CD1c-positive myeloid dendritic cell (primary cell): ENCODE measurements around the gene QSER1.
"Not testable (repeated sequence)": the region's sequence is repeated elsewhere in the genome, so short reads cannot be mapped to it uniquely, and the experiment has no call there.

Experiments used
- DNase-seq: peaks from one replicate; pipeline ENCODE4 v3.0.0-alpha.2; 2016; ENCODE audit errors: extremely low spot score

QSER1 gene

DNA sequence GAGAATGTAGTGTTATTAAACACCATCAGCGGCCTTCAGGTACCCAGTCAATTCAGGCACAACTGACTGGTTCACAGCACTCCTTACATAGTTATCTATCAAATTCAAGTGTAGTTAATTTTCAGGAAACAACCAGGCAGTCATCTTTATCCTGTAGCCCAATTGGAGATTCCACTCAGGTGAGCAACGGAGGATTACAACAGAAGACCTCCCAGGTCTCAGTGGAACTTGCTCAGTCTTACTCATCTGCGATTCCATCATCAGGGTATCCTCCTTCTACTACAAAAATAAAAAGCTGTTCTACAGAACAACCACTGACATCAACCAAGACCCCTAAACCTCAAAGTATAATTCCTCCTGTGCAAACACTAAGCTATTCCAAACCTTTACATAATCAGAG lies 39.6 kb downstream of the QSER1 start:
- no peak for DNase-seq

DNA sequence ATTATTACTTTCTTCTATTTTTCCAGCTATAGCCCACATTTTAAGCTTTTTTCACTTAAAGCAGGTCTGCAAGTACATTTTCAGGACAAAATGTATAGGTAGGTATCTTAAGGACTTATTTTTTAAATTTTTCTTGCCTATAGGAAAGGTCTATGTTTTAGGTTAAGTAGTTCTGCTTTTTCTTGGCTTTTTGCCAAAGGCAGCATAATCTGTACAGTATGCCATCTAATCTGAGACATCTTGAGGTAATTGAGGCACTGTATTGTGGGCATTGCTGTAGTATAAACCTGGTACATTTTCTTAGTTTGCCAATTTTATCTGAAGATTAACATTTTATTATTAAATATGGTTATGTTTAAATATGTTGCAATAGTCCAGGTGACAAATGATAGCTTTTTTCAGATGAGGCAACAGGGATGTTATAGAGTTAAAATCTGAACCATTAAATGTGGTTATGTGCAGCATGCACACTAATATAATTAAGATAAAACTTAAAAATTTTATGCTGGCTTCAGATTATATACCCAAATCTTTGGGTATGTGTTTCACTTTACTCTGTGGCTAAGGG lies 42.9 kb downstream of the QSER1 start:
- peak; percentile 41 for DNase-seq

DNA sequence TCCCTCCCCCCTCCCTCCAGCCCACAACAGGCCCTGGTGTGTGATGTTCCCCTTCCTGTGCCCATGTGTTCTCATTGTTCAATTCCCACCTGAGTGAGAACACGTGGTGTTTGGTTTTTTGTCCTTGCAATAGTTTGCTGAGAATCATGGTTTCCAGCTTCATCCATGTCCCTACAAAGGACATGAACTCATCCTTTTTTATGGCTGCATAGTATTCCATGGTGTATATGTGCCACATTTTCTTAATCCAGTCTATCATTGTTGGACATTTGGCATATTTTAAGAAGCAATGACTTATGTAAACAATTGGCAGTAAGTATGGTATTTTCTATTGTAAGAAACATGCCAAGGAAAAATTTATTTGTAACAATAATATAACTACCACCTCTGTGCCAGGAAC lies 43.6 kb downstream of the QSER1 start:
- DNase-seq, result not testable (repeated sequence)

DNA sequence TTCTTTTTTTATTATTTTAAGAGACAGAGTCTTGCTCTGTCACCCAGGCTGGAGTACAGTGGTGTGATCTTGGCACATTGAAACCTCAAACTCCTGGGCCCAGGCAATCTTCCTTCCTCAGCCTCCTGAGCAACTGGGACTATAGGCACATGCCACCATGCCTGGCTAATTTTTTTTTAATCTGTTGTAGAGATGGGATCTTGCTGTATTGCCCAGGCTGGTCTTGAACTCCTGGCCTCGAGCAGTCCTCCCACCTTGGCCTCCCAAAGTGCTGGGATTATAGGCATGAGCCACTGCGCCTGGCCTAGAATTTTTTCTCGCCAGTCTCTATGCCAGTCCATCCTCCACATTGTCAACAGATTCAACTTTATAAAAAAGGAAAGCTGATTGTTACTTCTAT lies 44.7 kb downstream of the QSER1 start:
- DNase-seq, result not testable (repeated sequence)

DNA sequence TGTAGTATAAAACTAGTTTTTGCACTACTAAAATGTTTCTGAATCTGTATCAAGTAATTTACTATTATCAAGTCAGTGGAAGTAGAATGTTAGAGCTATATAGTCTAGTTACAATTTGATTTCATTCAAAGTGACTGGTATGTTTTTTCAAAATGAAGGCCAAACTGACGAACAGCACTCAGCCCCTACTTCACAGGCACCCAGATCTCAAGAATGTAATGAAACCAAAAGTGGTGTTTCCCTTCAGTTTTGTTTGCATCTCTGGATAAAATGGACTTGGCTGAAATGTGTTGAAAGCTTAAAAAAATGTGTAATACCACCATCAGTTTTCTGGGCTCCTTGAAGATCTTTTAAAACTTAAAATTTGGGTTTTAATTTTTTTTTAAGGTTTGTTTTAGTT lies 46.4 kb downstream of the QSER1 start:
- DNase-seq, result no peak

DNA sequence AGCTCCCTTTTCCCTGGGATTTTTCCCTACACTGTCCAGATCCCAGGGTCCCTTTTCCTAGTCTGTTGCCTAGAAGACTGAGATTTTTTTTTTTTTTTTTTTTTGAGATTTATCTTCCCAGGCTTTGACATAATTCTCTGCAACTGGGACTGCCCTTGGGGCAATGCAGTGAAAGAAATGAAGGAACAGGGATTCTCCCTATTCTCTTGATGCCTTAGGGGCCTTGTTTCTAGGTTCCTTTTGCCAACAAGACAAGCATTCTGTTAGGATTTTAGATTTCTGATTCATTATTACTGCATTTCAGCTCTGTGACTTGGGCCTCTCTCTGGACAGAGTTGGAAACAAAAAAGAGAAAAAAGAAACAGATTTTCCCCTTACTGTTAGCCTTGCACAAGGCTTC lies 47.3 kb downstream of the QSER1 start:
- DNase-seq, result no peak

DNA sequence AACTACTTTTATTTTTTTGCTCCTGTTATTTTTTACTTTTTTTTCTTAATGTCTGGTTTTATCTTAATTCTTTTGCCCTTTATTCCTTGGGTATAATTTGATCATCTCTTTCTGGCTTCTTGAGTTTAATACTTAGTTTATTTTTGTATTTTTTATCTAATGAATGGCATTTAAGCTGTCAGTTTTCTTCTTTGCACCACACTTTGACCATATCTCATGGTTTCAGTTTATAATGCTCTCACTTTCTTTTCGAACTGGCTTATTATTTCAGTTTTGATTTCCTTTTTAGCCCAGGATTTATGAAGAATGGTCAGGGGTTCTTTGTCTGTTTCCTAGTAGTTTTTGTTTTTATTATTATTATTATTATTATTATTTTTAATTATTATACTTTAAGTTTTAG lies 48.3 kb downstream of the QSER1 start:
- DNase-seq, result no peak

DNA sequence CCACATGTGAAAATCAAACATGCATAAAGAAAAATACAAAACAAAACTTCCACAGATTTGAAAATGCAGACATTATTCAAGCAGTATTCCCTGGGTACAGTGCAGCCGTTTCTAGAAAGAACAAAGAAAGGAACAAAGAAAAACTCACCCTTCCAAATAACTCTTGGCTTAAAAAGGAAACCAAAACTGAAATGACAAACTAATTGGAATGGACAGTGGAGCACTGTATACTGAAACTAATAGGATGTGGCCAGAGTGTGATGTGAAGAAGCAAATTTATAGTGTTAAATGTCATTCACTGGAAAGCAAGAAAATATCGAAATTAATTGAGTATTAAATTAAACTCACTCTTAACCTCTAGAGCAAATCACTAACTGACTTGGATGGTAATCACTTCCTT lies 55.4 kb downstream of the QSER1 start:
- DNase-seq, result no peak

DNA sequence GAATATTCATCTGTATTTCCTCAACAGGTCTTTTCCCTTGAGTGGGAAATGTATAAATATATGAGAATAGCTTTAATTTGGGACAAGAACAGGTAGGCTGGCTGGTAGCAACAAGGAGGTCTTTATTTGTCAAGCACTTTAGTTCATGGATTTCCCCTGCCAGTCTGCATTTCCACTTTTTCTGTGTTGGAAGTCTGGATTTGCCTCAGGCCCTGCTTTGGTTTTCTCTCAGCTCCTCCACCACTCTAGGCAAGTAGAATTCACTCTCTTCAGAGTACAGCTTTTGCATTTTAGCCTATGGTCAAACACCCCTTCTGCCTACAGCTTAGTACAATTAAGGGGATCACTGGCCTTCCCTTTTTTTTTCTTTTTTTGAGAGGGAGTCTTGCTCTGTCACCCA lies 57.1 kb downstream of the QSER1 start:
- DNase-seq, result no peak

DNA sequence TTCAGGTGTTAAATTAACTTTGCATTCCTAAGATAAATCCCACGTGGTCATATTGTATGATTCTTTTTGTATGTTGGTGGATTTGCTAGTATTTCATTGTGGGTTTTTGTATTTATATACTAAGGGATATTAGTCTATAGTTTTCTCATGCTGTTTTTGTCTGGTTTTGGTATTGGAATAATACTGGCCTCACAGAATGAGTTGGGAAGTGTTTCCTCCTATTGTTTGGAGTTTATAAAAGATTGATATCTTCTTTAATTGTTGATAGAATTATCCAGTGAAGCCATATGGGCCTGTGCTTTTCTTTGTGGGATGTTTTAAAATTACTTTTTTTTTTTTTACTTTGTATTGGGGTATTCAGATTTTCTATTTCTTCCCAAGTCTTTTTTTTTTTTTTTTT lies 59.8 kb downstream of the QSER1 start:
- no peak for DNase-seq

DNA sequence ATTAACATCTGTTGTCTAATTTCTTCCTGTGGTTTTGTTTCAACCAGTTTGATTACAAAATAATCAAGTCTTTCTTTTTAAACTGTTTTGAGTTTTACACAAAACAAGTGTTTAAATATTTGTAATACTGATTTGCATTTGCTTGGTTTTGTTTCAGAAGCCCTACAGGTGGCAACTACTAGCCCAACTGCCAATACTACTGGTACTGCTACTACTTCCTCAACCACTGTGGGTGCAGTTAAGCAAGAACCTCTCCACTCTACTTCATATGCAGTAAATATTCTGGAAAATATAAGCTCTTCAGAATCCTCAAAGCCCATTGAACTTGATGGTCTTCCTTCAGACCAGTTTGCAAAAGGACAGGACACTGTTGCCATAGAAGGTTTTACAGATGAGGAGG lies 61.1 kb downstream of the QSER1 start:
- no peak for DNase-seq

DNA sequence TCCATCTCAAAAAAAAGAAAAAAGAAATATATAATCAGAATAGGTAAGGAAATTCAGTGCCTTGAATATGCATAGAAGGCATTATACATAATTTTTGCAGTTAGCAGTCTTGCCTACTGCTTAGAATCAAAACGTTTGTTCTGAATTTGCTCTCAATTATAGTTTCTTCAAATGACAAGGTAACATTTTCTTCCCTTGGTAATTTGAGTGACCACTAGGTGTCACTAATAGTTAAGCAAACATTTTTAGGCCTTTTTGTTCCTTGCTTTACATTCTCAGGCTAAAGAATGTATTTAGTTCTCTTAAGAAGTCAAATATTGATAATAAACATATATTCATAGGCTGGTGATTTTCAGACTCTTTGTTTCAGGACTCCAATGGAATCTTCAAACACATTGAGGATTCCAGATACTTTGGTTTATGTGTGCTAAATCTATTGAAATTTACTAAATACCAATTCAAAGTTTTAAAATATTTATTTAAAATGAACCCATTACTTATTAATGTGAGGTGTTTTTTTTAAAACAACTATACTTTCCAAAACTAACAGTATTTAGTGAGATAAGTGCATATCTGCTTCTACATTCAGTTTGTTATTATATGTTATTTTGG lies 68.0 kb downstream of the QSER1 start:
- peak; percentile 70 for DNase-seq

DNA sequence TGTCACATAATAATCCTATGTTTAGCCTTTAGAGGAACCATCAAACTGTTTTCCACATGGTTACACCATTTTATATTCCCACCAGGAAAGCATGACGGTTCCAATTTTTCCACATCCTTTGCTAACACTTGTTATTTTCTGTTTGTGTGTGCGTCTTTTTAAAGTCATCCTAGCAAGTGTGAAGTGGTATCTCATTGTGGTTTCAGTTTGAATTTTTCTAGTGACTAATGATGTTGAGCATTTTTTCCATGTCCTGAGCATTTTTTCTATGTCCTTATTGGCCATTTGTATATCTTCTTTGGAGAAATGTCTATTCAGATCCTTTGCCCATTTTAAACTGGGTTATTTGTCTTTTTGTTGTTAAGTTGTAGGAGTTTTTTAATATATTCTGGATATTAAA lies 69.4 kb downstream of the QSER1 start:
- DNase-seq, result no peak

DNA sequence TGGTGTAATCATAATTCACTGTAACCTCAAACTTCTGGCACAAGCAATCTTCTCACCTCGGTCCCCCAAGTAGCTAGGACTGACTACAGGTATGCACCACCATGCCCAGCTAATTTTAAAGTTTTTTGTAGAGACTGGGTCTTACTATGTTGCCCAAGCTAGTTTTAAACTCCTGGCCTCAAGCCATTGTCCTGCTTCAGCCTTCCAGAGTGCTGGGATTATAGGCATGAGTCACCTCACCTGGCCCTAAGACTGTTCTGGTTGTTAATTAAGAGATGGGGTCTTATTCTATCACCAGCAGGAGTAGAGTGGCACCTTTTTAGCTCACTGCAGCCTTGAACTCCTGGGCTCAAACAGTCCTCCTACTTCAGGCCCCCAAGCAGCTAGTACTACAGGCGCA lies 71.1 kb downstream of the QSER1 start:
- DNase-seq, result no peak

DNA sequence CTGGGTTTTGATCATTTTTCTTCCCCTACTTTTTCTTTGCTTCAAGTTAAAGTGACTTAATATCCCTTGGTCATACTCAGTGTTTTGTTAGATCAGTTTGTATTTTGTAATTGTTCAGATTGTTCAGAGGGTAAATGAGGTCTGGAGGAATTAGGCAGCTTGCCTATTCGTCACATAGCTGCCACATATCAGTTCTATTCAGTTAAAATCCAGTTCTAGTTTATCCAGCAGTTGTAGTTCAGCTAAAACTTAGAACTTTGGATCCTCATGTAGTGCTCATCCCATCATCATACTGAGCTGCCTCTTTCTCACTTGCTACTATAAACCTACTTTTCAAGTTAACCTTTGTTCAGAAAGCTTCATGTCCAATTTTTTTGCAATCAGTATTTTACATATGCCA lies 75.9 kb downstream of the QSER1 start:
- DNase-seq, result no peak

DNA sequence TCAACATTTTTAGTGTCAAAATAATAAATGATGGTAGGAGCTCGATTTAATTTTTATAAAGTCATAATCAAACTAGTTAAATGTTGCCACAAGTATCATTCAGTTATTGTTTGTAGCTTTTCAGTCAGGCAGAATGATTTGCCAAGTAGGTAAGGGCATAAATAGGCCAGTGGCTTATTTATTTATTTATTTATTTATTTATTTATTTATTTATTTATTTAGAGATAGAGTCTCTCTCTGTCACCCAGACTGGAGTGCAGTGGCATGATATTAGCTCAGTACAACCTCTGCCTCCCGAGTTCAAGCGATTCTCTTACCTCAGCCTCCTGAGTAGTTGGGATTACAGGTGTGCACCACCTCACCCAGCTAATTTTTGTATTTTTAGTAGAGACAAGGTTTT lies 79.6 kb downstream of the QSER1 start:
- DNase-seq, result not testable (repeated sequence)

DNA sequence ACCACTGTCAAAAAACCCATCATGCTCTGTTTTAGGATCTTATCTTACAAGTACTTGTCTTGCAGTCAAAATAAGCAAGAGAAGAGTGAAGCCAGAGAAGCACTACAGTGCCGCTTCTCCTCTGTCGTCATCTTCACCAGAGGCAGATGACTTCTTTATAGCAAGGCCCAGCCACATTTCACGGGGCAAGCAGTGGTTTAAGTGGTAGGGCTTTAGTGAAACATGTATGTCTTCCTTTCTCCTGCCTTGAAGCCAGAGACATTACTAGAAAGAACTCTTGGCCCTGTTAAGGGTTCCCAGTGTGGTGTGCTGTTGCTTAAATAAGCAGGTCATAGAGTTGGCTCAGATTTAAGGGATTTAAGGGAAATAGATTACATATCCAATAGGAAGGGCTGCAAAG lies 80.2 kb downstream of the QSER1 start:
- no peak for DNase-seq

DNA sequence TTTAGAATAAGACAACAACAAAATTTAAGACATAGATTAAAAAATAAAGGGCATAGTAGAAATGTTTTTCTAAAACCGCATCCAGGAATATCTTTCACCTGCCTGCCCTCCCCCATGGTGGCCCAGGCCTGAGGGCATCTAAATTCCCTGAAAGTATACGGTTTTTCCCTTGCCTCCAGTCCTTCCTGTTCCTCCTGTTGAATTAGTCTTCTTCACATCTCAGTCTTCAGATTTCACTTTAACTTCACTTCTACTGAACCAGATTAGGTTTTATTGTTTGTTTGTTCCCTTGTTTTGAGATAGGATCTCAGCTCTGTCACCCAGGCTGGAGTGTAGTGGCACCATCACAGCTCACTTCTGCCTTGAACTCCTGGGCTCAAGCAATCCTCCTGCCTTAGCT lies 90.0 kb downstream of the QSER1 start:
- DNase-seq, result no peak

DNA sequence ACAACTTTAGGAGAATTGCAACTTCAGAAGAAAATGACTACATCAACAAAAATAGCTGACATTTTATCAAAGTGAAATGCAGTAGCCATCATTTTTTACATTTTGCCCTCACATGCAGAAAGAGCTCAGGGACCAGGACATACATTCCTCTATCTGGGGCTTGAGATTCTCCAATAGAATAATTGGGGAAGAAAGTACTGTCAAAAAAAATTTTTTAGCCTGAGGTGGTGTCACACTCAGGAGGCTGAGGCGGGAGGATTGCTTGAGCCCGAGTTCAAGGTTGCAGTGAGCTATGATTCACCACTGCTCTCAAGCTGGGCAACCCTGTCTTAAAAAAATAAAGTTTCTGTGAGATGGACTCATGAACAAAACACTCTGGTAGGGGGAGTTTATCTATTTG lies 90.9 kb downstream of the QSER1 start:
- no peak for DNase-seq

DNA sequence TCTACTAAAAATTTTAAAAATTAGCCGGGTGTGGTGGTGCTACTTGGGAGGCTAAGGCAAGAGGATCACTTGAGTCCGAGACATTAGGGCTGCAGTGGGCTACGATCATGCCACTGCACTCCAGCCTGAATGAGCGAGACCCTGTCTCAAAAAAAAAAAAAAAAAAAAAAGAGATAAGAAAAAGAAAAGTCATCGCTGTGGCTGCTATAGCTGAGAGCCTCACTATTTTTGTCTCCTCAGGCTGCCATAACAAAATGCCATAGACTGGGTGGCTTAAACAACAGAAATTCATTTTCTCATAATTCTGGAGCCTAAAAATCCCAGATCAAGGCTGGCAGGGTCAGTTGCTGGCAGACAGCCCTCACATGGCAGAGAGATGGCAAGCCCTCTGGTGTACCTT lies 93.0 kb downstream of the QSER1 start:
- no peak for DNase-seq

DNA sequence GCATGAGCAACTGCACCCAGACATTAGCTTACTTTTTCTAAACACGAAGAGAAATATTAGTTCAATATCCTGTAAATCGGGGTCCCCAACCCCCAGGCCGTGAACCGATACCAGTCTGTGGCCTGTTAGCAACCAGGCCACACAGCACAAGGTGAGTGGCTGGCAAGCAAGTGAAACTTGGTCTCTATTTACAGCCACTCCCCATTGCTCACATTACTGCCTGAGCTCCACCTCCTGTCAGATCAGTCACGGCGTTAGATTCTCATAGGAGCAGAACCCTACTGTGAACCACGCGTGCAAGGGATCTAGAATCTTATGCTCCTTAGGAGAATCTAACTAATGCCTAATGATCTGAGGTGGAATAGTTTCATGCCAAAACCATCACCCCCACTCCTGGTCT lies 95.2 kb downstream of the QSER1 start:
- DNase-seq, result no peak

DNA sequence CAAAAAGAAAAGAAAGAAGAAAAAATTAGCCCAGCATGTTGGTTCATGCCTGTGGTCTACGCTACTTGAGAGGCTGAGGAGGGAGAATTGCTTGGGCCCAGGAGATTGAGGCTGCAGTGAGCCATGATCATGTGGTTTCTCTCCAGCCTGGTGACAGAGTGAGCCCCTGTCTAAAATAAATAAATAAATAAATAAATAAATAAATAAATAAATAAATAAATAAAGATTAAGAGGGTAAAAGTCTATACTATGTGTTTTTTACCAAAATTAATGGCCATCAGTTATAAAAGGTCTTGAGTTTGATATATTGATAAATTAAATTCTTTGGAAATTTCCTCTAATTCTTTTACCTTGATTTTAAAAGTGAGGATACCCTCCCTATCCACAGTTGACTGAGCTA lies 97.9 kb downstream of the QSER1 start:
- DNase-seq, result no peak

DNA sequence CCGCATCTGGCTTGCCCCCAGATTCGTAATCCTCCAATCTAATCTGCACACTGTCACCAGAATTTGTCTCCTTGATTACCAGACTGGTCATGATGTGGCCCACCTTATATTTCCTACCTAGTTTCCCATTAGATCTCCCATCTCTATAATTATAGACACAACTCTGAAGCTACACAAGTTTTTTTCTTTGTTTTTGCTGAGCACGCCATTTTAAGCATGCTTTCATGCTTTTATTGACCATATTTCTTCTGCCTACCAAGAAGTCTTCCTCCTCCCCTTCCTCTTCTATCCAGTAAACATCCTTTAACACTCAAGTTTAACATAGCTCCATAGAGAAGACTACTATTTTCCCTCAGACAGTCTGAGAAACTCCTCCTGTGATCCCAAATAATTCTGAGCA lies 98.8 kb downstream of the QSER1 start:
- no peak for DNase-seq

DNA sequence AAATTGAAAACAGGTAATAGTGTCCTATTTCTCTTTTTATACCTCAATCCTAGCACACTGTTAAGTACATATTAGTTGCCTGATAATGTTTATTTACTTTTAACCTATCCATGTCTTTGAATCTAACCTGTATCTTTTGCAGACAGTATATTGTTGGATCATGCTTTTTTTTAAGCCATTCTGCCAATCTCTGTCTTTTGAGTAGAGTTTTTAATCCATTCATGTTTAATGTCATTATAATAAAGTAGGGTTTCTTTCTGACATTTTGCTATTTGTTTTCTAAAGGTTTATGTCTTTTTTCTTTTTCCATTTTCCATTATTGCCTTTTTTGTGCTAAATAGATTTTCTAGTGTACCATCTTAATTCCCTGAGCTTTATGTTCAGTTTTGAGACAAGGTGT lies 99.3 kb downstream of the QSER1 start:
- no peak for DNase-seq
